ENCODE measurements around the gene SERAC1. TPM values are rescaled to one million over a fixed set of nuclear protein-coding genes. Genes with fewer than 3 reads are reported as not detected.

The SERAC1 gene
- total RNA-seq, 1 experiment from 2014 or later: 7.6 TPM

GRCh38 chr6:158172001-158172400 lies 3.9 kb upstream of the SERAC1 start:
- peaks cover 2 to 22% (median 9%) of the 10 kb centered on the region in 3 experiments; a peak in 5 of 7 replicates for H3K36me3 Mint-ChIP-seq (ENCODE audit: insufficient read depth in 1 of 3, low read depth in 3 of 3)
- no peaks in the 10 kb centered on the region; a peak in 1 of 5 replicates for H3K9me3 Mint-ChIP-seq
- Histone ChIP-seq H3K4me2 (ENCODE audit: insufficient read depth, insufficient read length, low read length) (no peak overlapping the region), H4K20me1 (ENCODE audit: control insufficient read depth, insufficient read depth, insufficient read length) (no peaks in the 10 kb centered on the region), H3K79me2 (ENCODE audit: insufficient read depth, low read length) (no peaks in the 10 kb centered on the region), H3K4me1 (ENCODE audit: insufficient read depth, low read length) (peaks cover 6% of the 10 kb centered on the region; the same call in 1 of the 2 replicates), H2BK15ac (ENCODE audit: low read depth, low read length) (no peak overlapping the region), H2BK12ac (ENCODE audit: insufficient read length, low read depth, low read length) (no peak overlapping the region), H3K14ac (ENCODE audit: insufficient read depth, low read length) (no peak overlapping the region), H3K9me3 (ENCODE audit: control insufficient read depth, low read depth, low read length) (no peaks in the 10 kb centered on the region), H3K79me1 (ENCODE audit: insufficient read depth, low read depth, low read length, poor library complexity, severe bottlenecking) (no peaks in the 10 kb centered on the region), H3K4ac (ENCODE audit: low read depth, low read length) (no peak overlapping the region), H3K9ac (ENCODE audit: extremely low read depth, insufficient read length, low read length) (no peak overlapping the region), H2AFZ (ENCODE audit: low read length) (no peak overlapping the region), H3T11ph (ENCODE audit: low read length) (no peak overlapping the region), H3K27ac (ENCODE audit: insufficient read length, low read depth, low read length) (no peak overlapping the region), H2BK5ac (ENCODE audit: insufficient read length, low read length) (no peak overlapping the region), H3K56ac (ENCODE audit: insufficient read length, low read depth, low read length) (no peak overlapping the region), H2BK120ac (ENCODE audit: low read depth, low read length, poor library complexity, severe bottlenecking) (no peak overlapping the region), H2AK5ac (ENCODE audit: insufficient read length, low read length) (no peak overlapping the region), H3K23ac (ENCODE audit: insufficient read length, low read depth, low read length) (no peak overlapping the region), H4K5ac (ENCODE audit: insufficient read length, low read depth, low read length) (no peak overlapping the region), H3K27me3 (ENCODE audit: insufficient read depth, low read length) (no peaks in the 10 kb centered on the region), H2BK20ac (ENCODE audit: low read depth, low read length, poor library complexity, severe bottlenecking) (no peak overlapping the region), H4K8ac (replicated peaks; ENCODE audit: insufficient read length, low read depth, low read length) (no peak overlapping the region), H3K18ac (ENCODE audit: insufficient read length, low read depth, low read length) (no peak overlapping the region), H4K91ac (ENCODE audit: insufficient read length, low read depth, low read length) (no peak overlapping the region), H3K23me2 (ENCODE audit: insufficient read length, low read depth, low read length, poor library complexity, severe bottlenecking) (peaks cover 5% of the 10 kb centered on the region)
- no peak for DNase-seq
- H3K27me3 Mint-ChIP-seq (ENCODE audit: low read depth): peaks cover 4% of the 10 kb centered on the region; the same call in 1 of the 2 replicates
- WGBS (ENCODE audit: extremely low coverage, insufficient read length, low lambda C conversion rate): no CpG with 5 or more reads among the region's 5 CpGs
- no peak overlapping the region for H3K4me3 Mint-ChIP-seq
- no peak overlapping the region for H3K27ac Mint-ChIP-seq
- TF ChIP-seq CTCF (conservative IDR thresholded peaks at IDR 0.05): no peak
- peaks cover 20 to 26% of the 10 kb centered on the region in 2 experiments for H3K4me1 Mint-ChIP-seq

Measured in H9 (cell line).